ENCODE data around the gene BIRC3.

DNA sequence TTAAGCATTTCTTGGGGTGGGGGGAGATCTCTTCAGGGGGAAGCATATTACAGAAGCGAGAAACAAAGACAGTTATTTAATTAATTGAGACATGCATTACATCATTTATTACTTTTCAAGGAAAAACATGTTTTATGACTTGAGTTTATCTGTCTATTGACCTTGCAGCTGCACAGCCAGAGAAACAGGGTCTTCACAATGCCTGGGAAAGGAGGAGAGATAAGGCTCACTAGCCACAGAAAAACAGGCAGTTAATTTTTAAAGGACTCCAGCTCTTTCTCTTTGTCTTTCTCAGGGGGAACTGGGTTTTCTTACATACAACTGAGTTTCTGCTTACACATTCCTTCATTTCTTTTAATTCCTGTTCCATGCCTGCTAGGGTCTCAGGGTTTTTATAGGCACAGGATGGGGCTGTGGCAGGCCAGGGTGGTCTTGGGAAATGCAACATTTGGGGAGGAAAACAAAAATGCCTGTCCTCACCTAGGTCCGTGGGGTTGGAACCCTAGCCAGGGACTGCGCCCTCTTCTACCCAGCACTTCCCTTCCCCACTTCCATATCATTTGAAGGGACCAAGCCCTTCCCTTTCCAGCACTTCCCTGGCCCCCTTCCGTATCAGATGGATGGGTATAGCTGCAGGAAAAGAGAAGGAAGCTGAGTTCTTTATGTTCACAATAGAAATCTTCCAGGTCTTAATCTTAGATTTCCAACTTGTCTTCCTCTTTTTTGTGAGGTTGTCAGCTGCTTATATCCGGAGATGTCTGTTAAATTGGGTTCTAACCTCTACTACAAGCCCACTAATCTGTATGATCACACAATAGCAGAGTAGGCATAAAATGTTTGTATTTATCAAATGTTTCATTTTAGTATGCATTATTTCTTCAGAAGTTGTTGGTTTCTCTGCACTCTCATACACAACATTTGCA is 68.1 kb downstream of the BIRC3 start:
- TF ChIP-seq POLR2A (IDR thresholded peaks at IDR 0.05; ENCODE audit: low read depth, low read length) (no peak), POLR2AphosphoS5 (IDR thresholded peaks at IDR 0.05; ENCODE audit: low read depth, low read length) (no peak)
